HG02981 (cell line): ENCODE measurements around the gene CFAP61.

ENCODE experiments used
- ATAC-seq: cut with Tn5 transposase; IDR thresholded peaks from one replicate; pipeline ENCODE4 v1.9.1; 2021; ENCODE audit warnings: mild to moderate bottlenecking, moderate library complexity; ENCODE audit not compliant: unreplicated experiment

The CFAP61 gene

GRCh38 chr20:20360464-20360863 lies 308.1 kb downstream of the CFAP61 start:
- ATAC-seq, result peak; percentile 74

DNA sequence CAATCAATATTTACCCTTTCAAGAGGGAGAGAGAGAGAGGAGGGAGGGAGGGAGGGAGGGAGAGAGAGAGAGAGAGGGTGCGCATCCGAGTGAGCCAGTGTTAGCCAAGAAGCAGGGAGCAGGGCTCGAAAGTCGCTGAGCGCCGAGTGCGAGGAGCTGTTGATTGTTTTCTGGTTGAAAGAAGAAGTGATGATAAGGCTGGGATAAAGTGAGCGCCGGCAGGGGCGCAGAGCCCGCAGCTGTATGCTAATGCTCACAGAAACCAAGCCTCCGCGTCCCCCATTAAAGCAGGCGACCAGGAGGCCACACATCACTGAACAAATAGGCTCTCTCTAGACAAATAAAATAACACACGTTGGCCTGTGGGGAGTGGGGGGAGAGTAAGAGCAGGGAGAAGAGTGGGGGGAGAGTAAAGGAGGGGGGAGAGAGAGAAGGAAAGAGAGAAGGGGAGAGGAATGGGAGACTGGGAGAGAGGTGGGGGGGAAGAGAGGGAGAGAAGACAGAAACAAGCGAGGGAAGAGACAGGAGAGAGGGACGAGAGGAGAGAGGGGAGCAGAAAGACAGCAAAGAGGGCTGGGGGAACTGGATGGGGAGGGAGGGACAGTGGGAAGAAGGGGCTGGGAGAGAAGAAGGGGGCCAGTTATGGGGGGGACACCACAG lies 310.6 kb downstream of the CFAP61 start:
- ATAC-seq, result no peak

- ATAC-seq, result no peak
Measured at GRCh38 chr20:20363434-20363798, 311.1 kb downstream of the CFAP61 start.

DNA sequence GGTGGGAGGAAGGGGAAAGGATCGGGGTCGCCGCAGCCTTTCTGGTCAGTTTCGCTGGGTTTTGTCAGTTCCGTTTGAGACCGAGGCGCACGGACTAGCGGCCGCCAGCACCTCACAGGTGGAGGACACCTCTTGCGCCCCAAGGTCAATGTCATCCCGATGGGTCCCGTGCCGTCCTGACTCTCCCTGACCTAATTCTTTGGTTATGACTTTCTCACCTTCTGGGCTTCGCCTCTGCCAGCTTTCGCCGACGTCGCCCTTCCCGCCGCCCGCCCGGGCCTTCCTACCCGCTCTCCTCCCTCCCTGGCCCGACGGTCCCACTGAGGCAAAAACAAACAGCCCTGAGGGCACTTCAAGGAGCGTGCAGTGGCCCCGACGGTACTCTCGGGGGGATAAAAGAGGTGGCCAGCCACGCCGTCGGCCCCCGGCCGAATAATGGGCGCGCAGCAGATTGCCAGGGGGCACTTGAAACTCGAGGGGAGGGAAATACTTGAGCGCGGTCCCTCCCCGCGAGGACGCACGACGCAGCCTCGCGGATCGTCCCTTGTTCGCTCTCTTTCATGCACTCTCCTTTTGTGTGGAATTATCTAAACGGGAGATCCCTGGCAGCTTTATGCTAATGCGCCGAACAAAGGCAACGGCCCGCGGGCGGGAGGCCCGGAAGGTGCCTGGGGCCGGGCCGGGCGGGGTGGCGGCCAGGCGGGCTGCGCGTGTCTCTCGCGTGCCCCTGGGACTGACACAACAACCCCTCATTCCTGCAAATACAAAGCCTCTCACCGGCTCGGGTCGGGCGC lies 311.7 kb downstream of the CFAP61 start:
- ATAC-seq, result no peak

DNA sequence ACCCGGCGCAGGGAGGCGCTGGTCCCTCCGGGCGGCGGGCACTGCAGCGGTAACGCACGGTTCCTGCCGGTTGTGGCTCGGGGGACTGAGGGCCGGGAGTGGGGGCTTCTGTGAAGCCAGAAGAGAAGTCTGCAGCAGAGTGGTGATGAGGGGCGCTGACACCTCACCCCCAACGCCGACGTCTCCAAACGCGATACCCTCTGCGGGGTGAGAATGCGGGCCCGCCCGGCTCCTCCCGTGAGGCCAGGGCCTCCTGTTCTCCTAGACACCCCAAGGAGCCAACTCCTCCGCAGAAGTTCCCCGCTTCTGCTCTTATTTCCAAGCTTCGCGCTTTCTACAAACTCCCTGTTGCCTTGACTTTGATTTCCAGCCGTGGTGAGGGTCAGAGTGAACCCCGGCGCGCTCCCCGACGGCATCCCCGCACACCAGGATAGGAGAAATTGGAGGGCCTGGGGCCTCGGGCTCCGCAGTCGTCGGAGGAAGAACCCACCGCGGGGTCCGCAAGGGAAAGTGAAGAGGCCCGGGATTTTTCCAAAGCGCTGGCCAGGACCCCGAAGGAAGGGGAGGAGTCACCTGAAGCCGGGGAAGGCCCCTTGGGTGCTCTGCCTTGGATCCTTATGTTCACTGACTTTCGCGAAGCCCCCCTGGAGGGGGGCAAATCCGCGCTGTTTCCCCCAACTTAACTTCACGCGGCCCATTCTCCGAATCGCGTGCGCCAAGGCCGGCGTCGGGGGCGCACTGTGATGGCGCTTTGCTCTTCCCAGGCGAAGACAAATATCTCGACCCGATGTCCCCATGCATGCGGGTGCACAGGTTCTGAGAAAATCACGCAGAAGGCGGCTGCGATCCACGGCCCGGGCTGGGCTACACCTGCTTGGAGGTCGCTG lies 312.5 kb downstream of the CFAP61 start:
- ATAC-seq, result no peak

GRCh38 chr20:20365480-20366161 lies 313.3 kb downstream of the CFAP61 start:
- no peak for ATAC-seq

- ATAC-seq, result no peak
Measured at GRCh38 chr20:20366551-20366875, 314.2 kb downstream of the CFAP61 start.

- no peak for ATAC-seq
Measured at GRCh38 chr20:20366876-20367574, 314.7 kb downstream of the CFAP61 start.

DNA sequence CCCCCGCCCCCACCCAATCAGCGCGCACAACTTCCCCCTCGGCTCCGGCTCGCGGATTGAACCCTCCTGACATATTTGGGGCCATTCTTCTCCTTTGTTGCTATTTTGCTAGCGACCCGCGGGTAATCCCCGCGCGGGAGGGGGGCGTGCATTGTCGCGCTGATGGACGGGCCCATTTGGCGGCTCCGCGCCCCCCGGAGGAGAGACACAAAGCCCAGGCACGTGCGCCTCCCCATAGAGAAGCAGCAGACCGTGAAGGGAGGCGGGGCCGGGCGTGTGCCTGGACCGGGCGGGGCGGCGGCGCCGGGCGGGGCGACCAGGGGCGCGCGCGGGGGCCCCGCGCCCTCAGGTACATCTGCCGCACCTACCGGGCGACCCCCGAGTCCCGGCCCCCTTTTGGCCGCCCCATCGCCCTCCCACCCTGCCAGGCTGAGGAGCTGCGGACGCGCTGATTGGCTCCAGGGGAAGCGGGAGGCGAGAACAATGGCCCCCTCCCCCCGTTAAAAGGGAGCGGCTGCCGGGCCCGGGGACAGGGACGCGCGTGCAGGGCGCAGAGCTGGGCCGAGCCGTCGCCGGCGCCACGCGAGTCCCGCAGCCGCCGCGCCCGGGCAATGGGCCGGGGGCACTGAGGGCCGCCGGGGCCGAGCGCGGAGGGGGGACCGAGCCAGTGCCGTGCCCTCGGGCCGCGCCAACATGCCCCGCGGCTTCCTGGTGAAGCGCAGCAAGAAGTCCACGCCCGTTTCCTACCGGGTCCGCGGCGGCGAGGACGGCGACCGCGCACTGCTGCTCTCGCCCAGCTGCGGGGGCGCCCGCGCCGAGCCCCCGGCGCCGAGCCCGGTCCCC lies 315.5 kb downstream of the CFAP61 start, which contains the start of gene INSM1:
TSS of gene INSM1 (plus strand) at position 530 of the 843 bp plus-strand sequence. CDS start at position 694, 164 bp downstream.
- ATAC-seq, result no peak

- ATAC-seq, result no peak
Measured at GRCh38 chr20:20368418-20369249, 316.3 kb downstream of the CFAP61 start.

DNA sequence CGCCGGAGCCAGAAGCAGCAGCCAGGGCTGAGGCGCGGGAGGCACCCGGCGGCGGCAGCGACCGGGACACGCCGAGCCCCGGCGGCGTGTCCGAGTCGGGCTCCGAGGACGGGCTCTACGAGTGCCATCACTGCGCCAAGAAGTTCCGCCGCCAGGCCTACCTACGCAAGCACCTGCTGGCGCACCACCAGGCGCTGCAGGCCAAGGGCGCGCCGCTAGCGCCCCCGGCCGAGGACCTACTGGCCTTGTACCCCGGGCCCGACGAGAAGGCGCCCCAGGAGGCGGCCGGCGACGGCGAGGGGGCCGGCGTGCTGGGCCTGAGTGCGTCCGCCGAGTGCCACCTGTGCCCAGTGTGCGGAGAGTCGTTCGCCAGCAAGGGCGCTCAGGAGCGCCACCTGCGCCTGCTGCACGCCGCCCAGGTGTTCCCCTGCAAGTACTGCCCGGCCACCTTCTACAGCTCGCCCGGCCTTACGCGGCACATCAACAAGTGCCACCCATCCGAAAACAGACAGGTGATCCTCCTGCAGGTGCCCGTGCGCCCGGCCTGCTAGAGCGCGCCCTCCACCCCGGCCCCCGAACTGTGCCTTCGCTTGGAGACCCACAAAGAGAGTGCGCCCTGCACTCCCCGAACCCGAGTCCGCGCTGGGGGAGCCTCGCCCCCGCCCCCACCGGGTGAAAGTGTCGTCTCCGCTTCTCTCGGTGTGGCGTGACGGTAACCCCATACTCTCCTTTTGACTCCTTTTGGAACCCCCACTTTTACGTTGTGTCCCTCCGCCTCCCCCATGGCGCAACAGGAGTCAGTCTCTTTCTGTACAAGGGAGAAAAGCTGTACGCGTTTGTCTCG lies 317.1 kb downstream of the CFAP61 start:
- no peak for ATAC-seq

DNA sequence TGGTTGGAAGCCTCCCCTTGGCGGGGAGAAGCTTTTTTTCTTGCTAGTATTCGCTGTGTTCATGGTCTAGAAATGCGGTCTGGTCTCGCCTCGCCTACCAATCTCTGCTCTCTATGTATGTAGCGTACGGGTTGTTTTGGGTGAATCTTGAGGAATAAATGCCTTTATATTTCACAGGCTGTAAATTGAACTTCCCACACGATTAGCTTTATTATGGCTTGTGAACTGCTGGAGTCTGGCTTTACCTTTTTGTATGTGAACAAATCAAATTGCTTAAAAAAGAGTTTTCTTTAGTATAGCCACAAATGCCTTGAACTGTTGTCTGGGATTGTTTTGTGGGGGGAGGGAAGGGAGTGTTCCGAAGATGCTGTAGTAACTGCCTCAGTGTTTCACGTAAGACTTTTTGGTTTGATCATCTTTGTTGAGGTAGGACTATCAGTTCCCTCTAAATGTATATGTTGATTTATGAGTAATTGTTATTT lies 317.8 kb downstream of the CFAP61 start:
- ATAC-seq, result no peak

DNA sequence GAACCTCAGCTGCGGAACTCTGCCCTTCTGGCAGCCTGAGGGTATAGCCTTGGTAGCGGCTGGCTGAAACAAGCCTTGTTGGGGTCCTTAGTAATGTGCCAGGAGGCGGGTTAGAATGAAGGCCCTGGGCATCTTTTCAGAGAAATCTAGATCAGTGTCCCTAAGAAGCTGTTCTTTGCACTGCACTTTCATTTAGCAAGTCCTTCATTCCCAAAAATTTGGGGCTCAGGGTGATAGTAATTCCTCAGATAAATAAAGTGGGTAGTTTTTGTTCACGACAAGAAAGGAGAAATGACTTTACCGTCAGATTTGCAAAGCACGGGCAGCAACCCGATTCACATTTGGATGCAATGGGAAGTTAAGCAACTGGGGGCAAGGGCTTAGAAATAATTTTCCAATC lies 318.8 kb downstream of the CFAP61 start:
- ATAC-seq, result no peak

DNA sequence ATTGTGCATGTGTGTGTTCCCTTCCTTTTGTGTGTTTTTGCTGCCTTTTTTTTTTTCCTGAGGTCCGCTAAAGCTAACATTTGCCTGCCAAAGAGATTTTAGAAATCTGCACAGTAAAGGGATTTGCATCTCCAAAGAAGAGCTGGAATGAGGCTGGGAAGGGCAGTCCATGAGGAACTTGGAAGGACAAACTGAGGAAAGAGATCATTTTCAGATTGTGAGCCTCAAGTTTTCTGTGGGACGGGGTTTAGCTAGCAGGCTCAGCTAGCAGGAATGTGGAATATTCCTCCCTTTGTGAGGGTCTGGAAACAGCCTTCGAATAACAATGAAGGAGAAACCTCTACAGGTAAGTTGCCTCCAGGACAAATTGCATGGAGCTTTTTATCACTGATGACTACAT lies 319.3 kb downstream of the CFAP61 start:
- no peak for ATAC-seq

DNA sequence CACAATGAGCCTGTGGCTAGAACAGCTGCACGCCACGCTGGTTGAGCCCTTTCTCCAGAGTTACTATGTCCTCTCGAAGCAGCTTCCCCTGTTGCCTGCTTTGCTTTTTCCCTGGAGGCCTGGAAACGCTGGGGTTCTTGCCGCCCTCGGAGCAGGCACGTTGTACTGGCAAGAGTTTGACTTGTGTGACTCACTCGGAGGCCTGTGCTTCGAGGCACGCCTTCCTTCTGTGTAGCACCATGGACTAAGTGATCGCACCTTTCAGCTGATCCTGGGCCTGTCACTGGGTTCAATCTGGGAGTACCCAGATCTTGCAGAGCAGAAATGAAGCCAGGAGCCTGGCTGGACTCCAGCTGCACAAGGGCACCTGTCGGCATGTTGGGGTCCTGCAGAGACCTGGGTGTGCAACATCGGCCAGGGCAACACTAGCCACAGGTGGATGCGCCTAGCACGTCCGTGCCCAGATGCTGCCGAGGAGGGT lies 320.8 kb downstream of the CFAP61 start:
- no peak for ATAC-seq

DNA sequence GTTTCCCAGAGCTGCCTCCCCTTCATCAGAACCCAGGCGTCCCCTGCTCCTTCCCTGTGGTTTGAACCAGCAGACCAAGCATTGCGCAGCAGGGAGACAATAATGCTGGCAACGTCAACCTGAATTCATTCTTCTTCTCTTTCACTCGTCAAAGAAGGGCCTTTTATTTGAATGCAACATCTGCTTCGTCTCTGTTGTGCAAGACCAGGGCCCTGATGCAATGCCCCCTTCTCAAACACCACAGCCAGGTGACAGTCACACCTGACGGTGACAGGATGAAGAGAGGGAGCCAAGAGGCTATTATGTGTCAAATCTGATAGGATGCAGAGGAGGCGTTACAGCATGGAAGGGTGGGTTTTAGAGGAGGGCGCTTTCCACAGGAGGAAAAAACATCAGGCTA lies 323.5 kb downstream of the CFAP61 start:
- ATAC-seq, result no peak

DNA sequence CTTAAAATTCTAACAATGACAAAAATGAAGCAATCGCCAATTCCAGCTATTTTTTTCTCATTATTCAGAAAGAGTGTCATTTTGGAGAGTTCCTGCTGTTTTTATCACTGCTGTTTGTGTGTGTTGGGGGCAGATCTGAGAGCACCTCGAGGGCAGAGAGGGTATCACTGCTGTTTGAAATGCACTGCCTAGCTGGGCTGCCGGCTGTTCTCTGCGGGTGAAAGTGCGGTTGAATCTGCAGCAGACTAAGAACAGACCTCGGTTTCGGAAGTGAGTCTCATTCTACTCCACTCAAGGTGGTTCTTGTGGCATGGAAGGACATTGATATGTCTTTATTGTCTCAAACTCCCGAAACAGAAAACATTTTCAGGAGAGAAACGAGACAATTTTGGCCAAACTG lies 333.9 kb downstream of the CFAP61 start:
- no peak for ATAC-seq
